K562 (cell line): Measurements from ENCODE around the gene HEXIM1. TPM values are rescaled to one million over a fixed set of nuclear protein-coding genes. Genes with fewer than 3 reads are reported as not detected.

Experiments
- CBX3 ChIP-seq, 2 experiments: IDR thresholded peaks; 1 replicate in 1 of 2; 2 replicates in 1 of 2; pipeline ENCODE4 v1.6.1; 2012; ENCODE audit warnings: inconsistent platforms in 2 of 2, low read length in 2 of 2, borderline replicate concordance in 1 of 2, control low read depth in 1 of 2
- CXXC5 ChIP-seq: fragments of 250-450 bp; sonication (Bioruptor Pico); IDR thresholded peaks from 2 replicates; pipeline ENCODE4 v1.8.0; 2022; ENCODE audit warnings: inconsistent platforms, mild to moderate bottlenecking, moderate library complexity
- E2F1 ChIP-seq: sonication (generic); formaldehyde crosslinking; IDR thresholded peaks from 2 replicates; pipeline ENCODE4 v1.8.1; 2023; ENCODE audit warnings: mild to moderate bottlenecking, missing genetic modification reagents, moderate library complexity
- KDM2B ChIP-seq: fragments of 250-450 bp; sonication (Bioruptor Pico); IDR thresholded peaks from 2 replicates; pipeline ENCODE4 v1.8.0; 2021; ENCODE audit warnings: mild to moderate bottlenecking, moderate library complexity
- MXI1 ChIP-seq: IDR thresholded peaks from 2 replicates; pipeline ENCODE4 v1.6.1; 2011; ENCODE audit warnings: low read depth, mild to moderate bottlenecking, improper control_type of control experiment, low read length
- NFRKB ChIP-seq: fragments of 450-650 bp; IDR thresholded peaks from 2 replicates; pipeline ENCODE4 v1.6.1; 2016; ENCODE audit warnings: low read depth
- POLR2H ChIP-seq: IDR thresholded peaks from 2 replicates; pipeline ENCODE4 v1.6.1; 2016; ENCODE audit warnings: missing genetic modification characterization, low read depth, mild to moderate bottlenecking, control low read depth, missing compliant biosample characterization, moderate library complexity
- PTRF ChIP-seq: fragments of 450-650 bp; IDR thresholded peaks from 2 replicates; pipeline ENCODE4 v1.6.1; 2016; ENCODE audit warnings: mild to moderate bottlenecking, missing genetic modification characterization, missing compliant biosample characterization
- REST ChIP-seq, 2 experiments: fragments of 450-650 bp; formaldehyde crosslinking in 1 of 2; IDR thresholded peaks; 2 replicates each; pipeline versions ENCODE4 v1.4.0 to v1.6.1; 2014 to 2020; ENCODE audit warnings: mild to moderate bottlenecking in 2 of 2, borderline replicate concordance in 1 of 2, low read depth in 1 of 2
- SMARCE1 ChIP-seq: fragments of 450-650 bp; IDR thresholded peaks from 2 replicates; pipeline ENCODE4 v1.7.1; 2016; ENCODE audit warnings: mild to moderate bottlenecking
- TBP ChIP-seq: optimal IDR thresholded peaks from 2 replicates; pipeline ENCODE3; 2011; ENCODE audit warnings: low read depth, low read length, improper control_type of control experiment
- TCF3 ChIP-seq: sonication (generic); formaldehyde crosslinking; IDR thresholded peaks from 2 replicates; pipeline ENCODE4 v1.4.0; 2020; ENCODE audit warnings: mild to moderate bottlenecking, missing genetic modification reagents
- ZMIZ1 ChIP-seq, 2 experiments: fragments of 150-350 bp in 1 of 2; IDR thresholded peaks; 2 replicates each; pipeline ENCODE4 v1.6.1; 2012 to 2016; ENCODE audit warnings: low read depth in 2 of 2, low read length in 2 of 2, mild to moderate bottlenecking in 1 of 2, moderate library complexity in 1 of 2
- ZNF324 ChIP-seq: fragments of 250-450 bp; sonication (Bioruptor Pico); IDR thresholded peaks from 2 replicates; pipeline ENCODE4 v1.4.0; 2020; ENCODE audit warnings: mild to moderate bottlenecking
- polyA plus RNA-seq, 8 experiments: library from polyadenylated mRNA; depleted of rRNA in 4 of 8; stranded (reverse) in 5 of 8; unstranded in 3 of 8; fragments of >200 nt; fragmentation: Nextera tagmentation in 2 of 8; fragmentation: Illumina TruSeq in 1 of 8; extraction: Ambion mirVana in 2 of 8; extraction: Trizol in 1 of 8; gene quantifications; 2 replicates each; pipeline versions ENCODE4 v1.2.1 to v1.2.3, GENCODE V29; 2011 to 2014; ENCODE audit warnings: inconsistent platforms in 1 of 8, missing spikeins in 1 of 8
- total RNA-seq, 7 experiments: library from RNA; depleted of rRNA in 6 of 7; stranded (reverse); fragments of >200 nt in 6 of 7; fragmentation: Illumina TruSeq in 2 of 7; extraction: Trizol in 2 of 7; gene quantifications; 2 replicates each; pipeline versions ENCODE4 v1.2.1 to v1.2.3, GENCODE V29; 2011 to 2021; ENCODE audit warnings: low replicate concordance in 1 of 7

Gene HEXIM1
- total and polyA plus RNA-seq, 9 of the 15 experiments (the other 6 are each of a cell fraction or from before 2014, with no cell fraction given): 1.4 to 28.3 (median 9.1) TPM

- TF ChIP-seq ZMIZ1 (IDR thresholded peaks at IDR 0.05; ENCODE audit: low read depth in 2 of 2, low read length in 2 of 2) (peak in 1 of 2 experiments; percentile 62; a peak in 2 of 4 replicates), SMARCE1 (0 out of 2 replicates have a peak, but pooled peaks have one; percentile 22), PTRF (tag) (no peak), ZNF324 (CRISPR knock-in tag) (no peak), CBX3 (IDR thresholded peaks at IDR 0.05; ENCODE audit: borderline replicate concordance in 1 of 2, low read length in 2 of 2) (peak in 1 of 2 experiments; percentile 76; a peak in 1 of 3 replicates), E2F1 (no peak), TCF3 (CRISPR knock-in tag) (0 out of 2 replicates have a peak, but pooled peaks have one; percentile 27), REST (IDR thresholded peaks at IDR 0.05; ENCODE audit: borderline replicate concordance) (peak; percentile 95), REST (CRISPR knock-in tag; IDR thresholded peaks at IDR 0.05; ENCODE audit: low read depth) (peak; percentile 60; the same call in 1 of the 2 replicates), KDM2B (CRISPR knock-in tag) (no peak), NFRKB (peak; percentile 43; the same call in 1 of the 2 replicates), CXXC5 (CRISPR knock-in tag) (peak; percentile 56), MXI1 (no peak), POLR2H (tag) (no peak), TBP (no peak)
Measured at GRCh38 chr17:45197555-45198334, 49.5 kb downstream of the HEXIM1 start (continued).
